CD4-positive, alpha-beta memory T cell (primary cell): ENCODE measurements around the gene RGSL1. TPM values are rescaled to one million over a fixed set of nuclear protein-coding genes. Genes with fewer than 3 reads are reported as not detected.

ENCODE experiments used
- CTCF ChIA-PET: fragments of 350-600 bp; sonication (Branson Sonifier 250); formaldehyde crosslinking; loops from one replicate; lab custom pipeline; 2021; ENCODE audit warnings: inconsistent platforms; ENCODE audit not compliant: partially characterized antibody; lab: Charles Lee
- POLR2A ChIA-PET: fragments of 350-600 bp; sonication (Branson Sonifier 250); formaldehyde crosslinking; loops from one replicate; lab custom pipeline; 2021; ENCODE audit not compliant: partially characterized antibody; lab: Charles Lee
- DNase-seq, 5 donors: peaks; one replicate each; pipeline versions ENCODE4 v3.0.0 to v3.0.0-alpha.2; 2020 to 2022; ENCODE audit warnings: mixed read lengths in 1 of 5
- H3K27ac ChIP-seq: one replicate; pipeline ENCODE4 v1.7.0; 2013; ENCODE audit warnings: low read depth, low read length
- H3K27me3 ChIP-seq: 2 replicates; pipeline ENCODE4 v1.7.0; 2013; ENCODE audit warnings: mild to moderate bottlenecking, low read length, moderate library complexity; ENCODE audit not compliant: insufficient read depth
- H3K36me3 ChIP-seq: 2 replicates; pipeline ENCODE4 v1.7.0; 2013; ENCODE audit warnings: mild to moderate bottlenecking, low read length, moderate library complexity; ENCODE audit not compliant: insufficient read depth
- H3K4me1 ChIP-seq: 2 replicates; pipeline ENCODE4 v1.7.0; 2013; ENCODE audit warnings: mild to moderate bottlenecking, low read length, moderate library complexity; ENCODE audit not compliant: insufficient read depth
- H3K4me3 ChIP-seq, 2 donors: one replicate each; pipeline ENCODE4 v1.7.0; 2013; ENCODE audit warnings: low read length in 2 of 2, mild to moderate bottlenecking in 1 of 2
- H3K9me3 ChIP-seq, 2 donors: one replicate each; pipeline ENCODE4 v1.7.0; 2013; ENCODE audit warnings: low read length in 2 of 2, control low read depth in 1 of 2; ENCODE audit not compliant: control insufficient read depth in 1 of 2
- H3K27ac Mint-ChIP-seq, 7 donors: one replicate each; pipeline ENCODE4 v1.8.0; 2020 to 2021; ENCODE audit warnings: mixed read lengths in 7 of 7, mild to moderate bottlenecking in 6 of 7, inconsistent platforms in 3 of 7, moderate library complexity in 3 of 7
- H3K27me3 Mint-ChIP-seq, 2 donors: one replicate each; pipeline ENCODE4 v1.8.0; 2020 to 2021; ENCODE audit warnings: mixed read lengths in 2 of 2
- H3K36me3 Mint-ChIP-seq, 2 donors: one replicate each; pipeline ENCODE4 v1.8.0; 2020 to 2021; ENCODE audit warnings: mixed read lengths in 2 of 2, inconsistent platforms in 1 of 2, mild to moderate bottlenecking in 1 of 2
- H3K4me1 Mint-ChIP-seq, 4 donors: one replicate each; pipeline ENCODE4 v1.8.0; 2020 to 2021; ENCODE audit warnings: mixed read lengths in 4 of 4, mild to moderate bottlenecking in 1 of 4
- H3K4me3 Mint-ChIP-seq, 8 donors: one replicate each; pipeline ENCODE4 v1.8.0; 2020 to 2021; ENCODE audit warnings: mixed read lengths in 8 of 8, mild to moderate bottlenecking in 7 of 8, moderate library complexity in 6 of 8, inconsistent platforms in 3 of 8
- H3K9me3 Mint-ChIP-seq, 8 donors: one replicate each; pipeline ENCODE4 v1.8.0; 2020 to 2021; ENCODE audit warnings: mixed read lengths in 8 of 8, mild to moderate bottlenecking in 5 of 8, inconsistent platforms in 3 of 8, moderate library complexity in 1 of 8
- intact Hi-C: fragments of 100-400 bp; cut with micrococcal nuclease; formaldehyde crosslinking; loops from one replicate; pipeline ENCODE4 v1.15.1; 2023
- polyA plus RNA-seq, 2 donors: library from polyadenylated mRNA; unstranded; fragments of 300-500 nt; fragmentation: Illumina TruSeq; gene quantifications; one replicate each; pipeline ENCODE4 v1.2.3, GENCODE V29; 2021
- total RNA-seq, 2 experiments: library from RNA; stranded (reverse); gene quantifications; one replicate each; pipeline ENCODE4 v1.2.3, GENCODE V29; 2021

The RGSL1 gene
- not detected for total RNA-seq
- polyA plus RNA-seq: under 1 TPM in 1 of 2 donors, not detected in 1; 0.07 TPM

DNA sequence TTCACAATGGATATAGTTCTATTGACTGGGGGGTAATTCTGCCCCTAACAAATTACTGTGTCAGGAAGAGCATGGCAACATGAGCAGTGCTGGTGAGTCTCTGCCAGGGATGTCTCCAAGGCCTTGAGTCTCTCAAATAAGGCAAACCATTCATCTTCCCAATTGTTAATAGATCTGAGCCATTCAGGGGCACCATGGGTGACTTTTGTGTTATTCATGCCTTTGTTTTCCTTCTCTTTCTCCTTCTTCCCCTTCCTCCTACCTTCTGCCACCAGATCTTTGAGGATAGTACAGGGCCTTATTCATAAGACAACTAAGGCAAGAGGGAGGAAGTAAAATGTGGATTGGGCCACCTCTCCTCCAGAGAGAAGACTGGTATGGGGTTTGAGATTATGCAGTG lies at the start of gene RGSL1:
Gene RGSL1, plus strand, starts transcription at position 60 of the 400 bp plus-strand sequence. Its CDS starts 20 bp downstream, at position 80.
- Mint-ChIP-seq H3K36me3 (no peaks in the 10 kb centered on the region), H3K4me3 (no peak within 1 kb of the TSS), H3K27me3 (peaks cover 9 to 14% of the 10 kb centered on the region in 2 donors), H3K4me1 (peaks cover 0 to 5% (median 3%) of the 10 kb centered on the region in 4 donors), H3K9me3 (peaks cover 0 to 1% (median 0%) of the 10 kb centered on the region in 8 donors), H3K27ac (no peak within 1 kb of the TSS)
- no peaks in the 10 kb centered on the region for H3K9me3 ChIP-seq
- H3K36me3 ChIP-seq: no peaks in the 10 kb centered on the region
- no peak for DNase-seq
- H3K27me3 ChIP-seq: no peaks in the 10 kb centered on the region
- POLR2A ChIA-PET: no interaction called here
- no peak within 1 kb of the TSS for H3K27ac ChIP-seq
- intact Hi-C loops: no loop called here
- H3K4me3 ChIP-seq: no peak within 1 kb of the TSS
- H3K4me1 ChIP-seq: no peaks in the 10 kb centered on the region
- CTCF ChIA-PET: no interaction called here

DNA sequence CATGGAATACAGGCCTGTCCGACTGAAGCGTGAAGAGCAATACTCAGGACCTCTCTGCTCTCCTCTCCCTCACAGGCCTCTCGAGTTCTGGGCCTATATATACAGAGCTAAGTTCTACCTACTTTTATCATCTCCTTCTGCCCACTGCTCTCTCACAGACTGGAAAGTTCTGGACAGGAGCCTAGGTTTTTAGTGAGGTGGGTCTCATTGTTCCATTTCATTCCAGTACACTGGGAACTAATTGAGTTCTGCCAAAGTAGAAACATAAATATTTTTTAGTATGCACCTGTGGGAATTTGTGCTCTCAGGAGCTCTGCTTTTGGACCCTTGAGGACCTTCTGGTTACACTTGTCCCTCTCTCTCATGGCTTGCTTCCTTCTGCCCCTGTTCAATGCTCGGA lies 49.4 kb upstream of the RGSL1 start, which contains the start of gene TEDDM1:
Gene TEDDM1, minus strand, starts transcription at position 101 of the 400 bp plus-strand sequence. CDS start 182 bp downstream, outside the sequence.
- no peak within 1 kb of the TSS for H3K4me3 Mint-ChIP-seq
- Histone ChIP-seq H3K27me3 (no peaks in the 10 kb centered on the region), H3K36me3 (no peaks in the 10 kb centered on the region), H3K27ac (no peak within 1 kb of the TSS), H3K9me3 (no peaks in the 10 kb centered on the region), H3K4me1 (peaks cover 5% of the 10 kb centered on the region), H3K4me3 (no peak within 1 kb of the TSS)
- no peaks in the 10 kb centered on the region for H3K36me3 Mint-ChIP-seq
- peaks cover 0 to 6% (median 4%) of the 10 kb centered on the region in 4 donors for H3K4me1 Mint-ChIP-seq
- peaks cover 2 to 4% of the 10 kb centered on the region in 2 donors for H3K27me3 Mint-ChIP-seq
- peaks cover 0 to 4% (median 3%) of the 10 kb centered on the region in 8 donors for H3K9me3 Mint-ChIP-seq
- intact Hi-C loops: no loop called here
- ChIA-PET POLR2A (interaction anchor here (0.6 kb wide), 1 partner anchor 1675 kb away, joined by 3 read pairs; no protein-coding TSS in a partner anchor), CTCF (interaction anchor here (0.7 to 11.2 kb wide), 3 partner anchors 9 to 318 kb away, joined by 3 to 357 read pairs (median 189); no protein-coding TSS in a partner anchor)
- no peak within 1 kb of the TSS for H3K27ac Mint-ChIP-seq
- DNase-seq: no peak

DNA sequence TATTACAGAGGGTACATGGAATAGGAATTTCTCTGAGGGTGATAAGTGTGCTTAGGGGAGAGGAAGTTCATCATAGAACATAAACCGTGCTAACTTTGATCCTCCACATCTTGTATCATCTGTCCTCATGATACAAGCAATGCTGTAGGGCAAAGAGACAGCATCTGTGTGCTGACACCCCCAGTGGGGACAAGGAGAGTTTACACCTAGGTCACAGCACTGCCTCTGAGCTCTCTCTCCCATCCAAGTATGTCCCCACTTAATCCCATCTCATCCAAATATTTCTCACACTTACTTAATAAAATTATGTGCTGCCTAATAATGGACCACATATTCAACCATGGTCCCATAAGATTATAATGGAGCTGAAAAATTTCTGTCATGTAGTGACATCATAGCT lies 45.2 kb upstream of the RGSL1 start:
- POLR2A ChIA-PET: no interaction called here
- no peaks in the 10 kb centered on the region for H3K4me1 Mint-ChIP-seq

DNA sequence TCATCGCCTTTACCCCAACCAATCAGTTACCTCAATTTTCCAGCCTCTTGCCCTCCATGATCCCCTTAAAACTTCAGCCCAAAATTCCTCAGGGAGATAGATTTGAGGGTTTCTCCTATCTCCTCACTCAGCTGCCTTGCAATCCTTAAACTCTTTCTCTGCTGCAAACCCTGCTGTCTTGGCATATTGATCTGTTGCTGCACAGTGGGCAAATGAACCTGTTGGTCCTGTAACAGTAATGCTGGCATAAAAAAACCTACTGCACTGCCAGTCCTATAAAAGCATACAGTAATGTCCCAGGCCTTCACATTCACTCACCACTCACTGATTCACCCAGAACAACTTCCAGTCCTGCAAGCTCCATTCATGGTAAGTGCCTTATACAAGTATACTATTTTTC lies 44.4 kb upstream of the RGSL1 start:
- no peaks in the 10 kb centered on the region for H3K27me3 ChIP-seq
- H3K36me3 ChIP-seq: no peaks in the 10 kb centered on the region
- DNase-seq: no peak
- H3K27ac ChIP-seq: no peak overlapping the region
- Mint-ChIP-seq H3K27ac (no peak overlapping the region), H3K27me3 (peaks cover 24 to 26% of the 10 kb centered on the region in 2 donors), H3K4me1 (no peaks in the 10 kb centered on the region), H3K9me3 (peaks cover 3 to 7% (median 5%) of the 10 kb centered on the region in 8 donors), H3K36me3 (no peaks in the 10 kb centered on the region), H3K4me3 (no peak overlapping the region)
- intact Hi-C loops: no loop called here
- H3K9me3 ChIP-seq: no peaks in the 10 kb centered on the region
- ChIA-PET CTCF (interaction anchor here (0.8 to 2.2 kb wide), 3 partner anchors 9 to 318 kb away, joined by 3 to 9 read pairs (median 8); no protein-coding TSS in a partner anchor), POLR2A (no interaction called here)
- no peaks in the 10 kb centered on the region for H3K4me1 ChIP-seq
- H3K4me3 ChIP-seq: no peak overlapping the region

More for the DNA sequence above, 45.2 kb upstream of the RGSL1 start:
- Histone ChIP-seq H3K9me3 (no peaks in the 10 kb centered on the region), H3K27ac (no peak overlapping the region), H3K27me3 (no peaks in the 10 kb centered on the region), H3K4me1 (no peaks in the 10 kb centered on the region), H3K36me3 (no peaks in the 10 kb centered on the region), H3K4me3 (no peak overlapping the region)
- peaks cover 3 to 7% (median 5%) of the 10 kb centered on the region in 8 donors for H3K9me3 Mint-ChIP-seq
- peaks cover 20 to 24% of the 10 kb centered on the region in 2 donors for H3K27me3 Mint-ChIP-seq
- no peaks in the 10 kb centered on the region for H3K36me3 Mint-ChIP-seq
- intact Hi-C loops: no loop called here
- no peak overlapping the region for H3K27ac Mint-ChIP-seq
- no peak for DNase-seq
- CTCF ChIA-PET: interaction anchor here (0.8 to 2.2 kb wide), 3 partner anchors 8 to 317 kb away, joined by 3 to 9 read pairs (median 8); no protein-coding TSS in a partner anchor
- no peak overlapping the region for H3K4me3 Mint-ChIP-seq

DNA sequence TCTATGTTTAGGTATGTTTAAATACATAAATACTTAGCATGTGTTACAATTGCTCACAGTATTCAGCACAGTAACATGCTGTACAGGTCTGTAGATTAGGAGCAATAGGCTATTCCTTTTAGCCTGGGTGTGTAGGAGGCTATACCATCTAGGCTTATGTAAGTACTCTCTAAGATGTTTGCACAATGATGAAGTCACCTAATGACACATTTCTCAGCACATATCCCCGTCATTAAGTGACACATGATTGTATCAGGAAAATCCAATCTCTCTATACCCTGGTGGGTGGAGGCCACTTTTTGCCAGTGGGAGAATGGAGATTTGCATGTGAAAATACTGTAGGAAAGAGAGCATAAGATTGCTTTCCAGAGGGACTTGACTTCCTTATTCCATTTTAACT lies 43.9 kb upstream of the RGSL1 start:
- Mint-ChIP-seq H3K27me3 (peaks cover 24 to 26% of the 10 kb centered on the region in 2 donors), H3K4me1 (no peaks in the 10 kb centered on the region), H3K4me3 (no peak overlapping the region), H3K9me3 (peaks cover 3 to 7% (median 5%) of the 10 kb centered on the region in 8 donors), H3K36me3 (no peaks in the 10 kb centered on the region), H3K27ac (no peak overlapping the region)
- Histone ChIP-seq H3K36me3 (no peaks in the 10 kb centered on the region), H3K27me3 (no peaks in the 10 kb centered on the region), H3K9me3 (no peaks in the 10 kb centered on the region), H3K4me3 (no peak overlapping the region), H3K27ac (no peak overlapping the region), H3K4me1 (no peaks in the 10 kb centered on the region)
- ChIA-PET CTCF (interaction anchor here (1.3 to 2.2 kb wide), 2 partner anchors 9 to 263 kb away, joined by 4 to 8 read pairs; no protein-coding TSS in a partner anchor), POLR2A (no interaction called here)
- DNase-seq: no peak
- intact Hi-C loops: no loop called here

DNA sequence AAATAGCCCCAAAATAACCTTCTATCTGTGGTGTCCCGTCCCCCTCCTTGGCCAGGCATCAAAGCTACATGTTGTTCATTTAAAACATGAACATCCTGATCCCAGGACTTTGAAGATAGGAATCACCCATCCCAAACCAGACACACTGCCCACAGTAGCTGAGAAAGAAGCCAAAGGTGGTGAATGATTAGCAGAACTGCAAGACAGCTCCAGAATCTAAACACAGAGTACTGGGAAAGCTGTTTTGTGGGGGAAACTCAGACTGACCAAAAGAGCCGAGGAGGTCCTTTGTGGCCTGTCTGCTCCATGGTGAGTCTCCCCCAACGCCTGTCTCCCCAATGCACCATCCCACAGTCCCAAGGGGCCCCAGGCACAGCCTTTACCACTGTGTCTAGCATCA lies 42.2 kb upstream of the RGSL1 start:
- Mint-ChIP-seq H3K27me3 (peaks cover 24 to 26% of the 10 kb centered on the region in 2 donors), H3K36me3 (no peaks in the 10 kb centered on the region), H3K9me3 (peaks cover 3 to 7% (median 5%) of the 10 kb centered on the region in 8 donors), H3K4me3 (no peak overlapping the region), H3K4me1 (no peaks in the 10 kb centered on the region), H3K27ac (no peak overlapping the region)
- ChIA-PET POLR2A (no interaction called here), CTCF (interaction anchor here (0.8 to 1.7 kb wide), 3 partner anchors 11 to 264 kb away, joined by 3 to 6 read pairs (median 3); no protein-coding TSS in a partner anchor)
- H3K27ac ChIP-seq: no peak overlapping the region
- H3K9me3 ChIP-seq: no peaks in the 10 kb centered on the region
- H3K36me3 ChIP-seq: no peaks in the 10 kb centered on the region
- intact Hi-C loops: no loop called here
- no peak overlapping the region for H3K4me3 ChIP-seq
- no peaks in the 10 kb centered on the region for H3K4me1 ChIP-seq
- H3K27me3 ChIP-seq: no peaks in the 10 kb centered on the region
- no peak for DNase-seq

DNA sequence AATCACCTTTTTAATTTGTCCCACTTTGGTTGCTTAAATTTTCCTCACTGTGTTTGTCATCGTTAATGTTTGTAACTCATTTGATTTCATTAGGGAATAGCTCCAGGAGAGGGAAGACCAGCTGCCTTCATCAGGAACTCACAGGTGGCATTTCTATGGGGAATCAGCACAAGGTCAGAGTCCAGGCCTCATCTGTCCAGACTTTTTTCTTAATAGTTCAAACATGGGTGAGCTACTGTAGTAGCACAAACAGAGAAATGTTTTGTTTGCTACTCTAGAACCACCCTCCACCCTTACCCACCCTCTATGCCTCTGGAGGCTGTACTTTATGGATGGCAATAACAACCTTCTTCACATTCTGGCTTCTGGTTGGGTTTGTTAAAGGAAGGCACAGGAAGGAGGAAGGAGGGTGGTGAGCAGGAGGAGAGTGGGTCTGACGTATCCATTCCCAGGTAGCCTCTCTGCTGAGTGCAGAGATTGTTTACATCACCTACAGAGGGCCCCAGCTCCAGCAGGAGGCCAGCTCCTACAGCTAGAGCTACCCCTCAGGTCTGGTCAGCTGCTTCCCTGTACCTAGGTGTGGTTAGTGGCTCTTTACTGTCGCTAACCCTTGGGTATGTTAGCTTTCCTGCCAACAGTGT lies 41.4 kb upstream of the RGSL1 start:
- Histone ChIP-seq H3K4me3 (no peak overlapping the region), H3K4me1 (no peaks in the 10 kb centered on the region), H3K27ac (no peak overlapping the region), H3K9me3 (no peaks in the 10 kb centered on the region), H3K27me3 (no peaks in the 10 kb centered on the region), H3K36me3 (no peaks in the 10 kb centered on the region)
- no peak for DNase-seq
- CTCF ChIA-PET: interaction anchor here (1.0 to 1.7 kb wide), 2 partner anchors 11 to 265 kb away, joined by 3 to 6 read pairs; no protein-coding TSS in a partner anchor
- intact Hi-C loops: no loop called here
- Mint-ChIP-seq H3K4me3 (no peak overlapping the region), H3K36me3 (no peaks in the 10 kb centered on the region), H3K9me3 (peaks cover 3 to 7% (median 5%) of the 10 kb centered on the region in 8 donors), H3K27ac (no peak overlapping the region), H3K4me1 (no peaks in the 10 kb centered on the region), H3K27me3 (peaks cover 24 to 26% of the 10 kb centered on the region in 2 donors)
- POLR2A ChIA-PET: no interaction called here
